HG03103 (cell line): Measurements from ENCODE around the gene SH3TC1.

Experiments used
- ATAC-seq: cut with Tn5 transposase; IDR thresholded peaks from one replicate; pipeline ENCODE4 v1.9.1; 2021; ENCODE audit warnings: low read depth; ENCODE audit not compliant: unreplicated experiment

Gene SH3TC1

DNA sequence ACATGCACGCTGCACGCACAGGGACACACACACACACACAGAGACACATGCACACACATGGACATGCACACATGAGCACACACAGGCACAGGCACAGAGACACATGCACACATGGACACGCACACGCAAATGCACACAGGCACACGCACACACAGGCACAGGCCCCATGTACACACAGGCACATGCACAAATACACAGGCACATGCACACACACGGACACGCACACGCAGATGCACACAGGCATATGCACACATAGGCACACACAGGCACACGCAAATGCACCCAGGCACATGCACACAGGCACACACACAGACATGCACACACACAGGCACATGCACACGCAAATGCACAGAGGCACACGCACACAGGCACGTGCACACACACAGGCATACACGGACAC lies 40.1 kb downstream of the SH3TC1 start:
- ATAC-seq = no peak

- no peak for ATAC-seq
These were observed 40.6 kb downstream of the SH3TC1 start for GRCh38 chr4:8239661-8240060.

DNA sequence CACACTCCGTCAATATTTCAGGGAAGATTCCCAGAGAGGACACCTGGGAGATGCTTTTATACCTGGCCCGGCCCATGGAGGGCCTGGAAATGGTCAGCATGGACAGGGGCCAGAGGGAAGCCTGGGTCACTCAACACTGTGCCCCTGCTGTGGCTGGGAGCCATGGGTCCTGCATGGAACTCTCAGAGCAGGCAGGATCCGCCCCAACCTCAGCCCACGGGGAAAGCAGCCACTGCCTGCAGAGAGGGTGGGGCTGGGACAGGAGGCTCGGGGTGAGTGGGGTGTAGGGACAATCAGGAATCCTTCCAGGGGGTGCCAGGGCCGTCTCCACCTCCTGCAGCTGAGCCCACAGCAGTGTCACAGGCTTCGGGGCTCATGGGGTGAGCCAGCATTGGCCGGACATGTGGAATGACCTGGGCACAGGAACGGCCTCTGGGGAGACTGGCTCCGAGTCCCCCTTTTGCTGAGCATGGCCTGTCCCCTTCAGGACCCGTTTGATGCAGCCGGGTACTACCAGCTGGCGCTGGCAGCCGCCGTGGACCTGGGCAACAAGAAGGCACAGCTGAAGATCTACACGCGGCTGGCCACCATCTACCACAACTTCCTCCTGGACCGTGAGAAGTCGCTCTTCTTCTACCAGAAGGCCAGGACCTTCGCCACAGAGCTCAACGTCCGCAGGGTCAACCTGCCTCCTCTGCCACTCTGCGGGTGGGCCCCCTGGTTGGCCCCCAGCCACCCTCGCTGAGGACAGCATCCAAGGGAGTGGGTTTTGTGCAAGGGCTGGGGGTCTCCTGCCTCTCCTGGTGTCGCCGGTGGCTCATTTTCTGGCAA lies 41.3 kb downstream of the SH3TC1 start:
- ATAC-seq = no peak

- ATAC-seq = no peak
These were observed 42.2 kb downstream of the SH3TC1 start for GRCh38 chr4:8241211-8241779.

DNA sequence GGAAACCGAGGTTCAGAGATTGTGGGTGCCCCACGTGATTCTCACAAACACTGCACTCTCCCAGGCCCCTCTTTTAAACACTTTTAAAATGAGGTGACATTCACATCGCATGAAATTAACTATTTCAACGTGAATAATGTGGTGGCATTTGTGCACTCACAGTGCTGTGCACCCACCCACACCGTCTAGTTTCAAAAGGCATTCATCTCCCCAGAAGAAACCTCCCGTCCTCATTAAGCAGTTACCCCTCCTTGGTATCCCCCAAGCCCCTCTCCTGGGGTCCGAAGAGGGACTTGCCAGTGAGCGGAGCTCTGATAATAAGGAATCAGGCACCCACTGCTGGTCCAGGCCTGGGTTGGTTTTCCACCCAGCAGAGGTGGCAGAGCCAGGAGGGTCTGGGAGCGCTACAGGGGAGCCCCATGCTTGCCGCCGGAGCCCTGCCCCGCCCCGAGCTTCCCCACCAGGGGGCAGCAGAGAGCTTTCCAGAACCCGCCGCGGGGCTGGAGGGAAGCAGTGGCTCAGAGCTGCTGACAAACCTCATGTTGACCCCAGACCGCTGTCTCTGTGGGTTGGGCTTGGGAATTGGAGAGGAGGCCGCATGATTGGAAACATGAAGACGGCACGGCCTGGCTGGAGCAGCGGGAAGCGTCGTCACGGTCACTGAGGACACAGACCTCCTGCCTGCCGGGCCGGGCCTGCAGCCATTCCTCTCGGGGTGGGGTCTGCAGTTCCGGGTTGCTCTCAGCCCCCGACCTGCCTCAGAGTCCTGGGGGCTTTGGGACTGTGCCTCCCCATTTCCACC lies 43.0 kb downstream of the SH3TC1 start:
- ATAC-seq = peak; percentile 62

GRCh38 chr4:8242782-8243560 lies 43.9 kb downstream of the SH3TC1 start:
- no peak for ATAC-seq

GRCh38 chr4:8244001-8244757 lies 45.1 kb downstream of the SH3TC1 start:
- no peak for ATAC-seq

- ATAC-seq = no peak
These were observed 45.9 kb downstream of the SH3TC1 start for GRCh38 chr4:8244931-8245460.

GRCh38 chr4:8245884-8246833 lies 47.1 kb downstream of the SH3TC1 start:
- ATAC-seq = no peak

DNA sequence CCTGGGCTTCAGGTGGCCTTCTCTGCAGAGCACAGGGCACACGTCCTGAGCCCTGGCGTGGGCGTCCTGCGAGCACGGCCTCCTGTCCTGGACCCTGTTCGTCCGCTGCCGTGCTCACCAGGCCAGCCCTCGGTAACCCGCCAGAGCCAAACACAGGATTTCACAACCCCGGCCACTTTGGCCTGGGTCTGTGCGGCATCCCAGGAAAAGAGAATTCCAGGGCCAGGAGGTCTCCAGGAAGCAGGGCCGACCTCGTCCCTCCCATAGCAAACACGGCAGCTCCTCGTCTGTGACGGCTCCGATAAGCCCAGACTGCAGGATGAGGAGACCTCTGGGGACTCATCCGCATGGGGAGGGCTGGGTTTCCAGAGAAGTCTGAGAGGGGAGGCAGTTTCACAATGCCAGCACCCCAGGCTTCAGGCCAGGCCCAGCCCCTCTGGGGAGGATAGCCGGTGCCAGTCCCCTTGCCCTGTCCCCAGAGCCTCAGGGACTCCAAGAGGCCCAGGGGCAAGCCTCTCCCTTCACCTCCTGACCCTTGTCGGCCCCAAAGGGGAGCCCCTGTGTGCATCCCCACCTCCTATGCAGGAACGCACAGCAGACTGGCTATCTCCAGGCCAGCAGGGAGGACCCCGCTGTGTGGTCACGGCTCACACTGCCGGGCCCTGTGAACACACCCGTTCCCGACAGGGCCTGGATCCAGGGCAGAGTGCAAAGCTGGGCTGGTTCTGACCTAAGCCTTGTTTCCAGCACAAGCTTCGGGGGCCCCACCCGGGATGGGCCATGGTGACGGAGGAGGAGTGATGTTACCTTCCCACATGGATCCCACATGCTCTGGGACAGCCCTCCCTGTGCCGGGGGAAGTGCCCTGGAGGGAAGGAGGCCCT lies 48.2 kb downstream of the SH3TC1 start:
- ATAC-seq = no peak

DNA sequence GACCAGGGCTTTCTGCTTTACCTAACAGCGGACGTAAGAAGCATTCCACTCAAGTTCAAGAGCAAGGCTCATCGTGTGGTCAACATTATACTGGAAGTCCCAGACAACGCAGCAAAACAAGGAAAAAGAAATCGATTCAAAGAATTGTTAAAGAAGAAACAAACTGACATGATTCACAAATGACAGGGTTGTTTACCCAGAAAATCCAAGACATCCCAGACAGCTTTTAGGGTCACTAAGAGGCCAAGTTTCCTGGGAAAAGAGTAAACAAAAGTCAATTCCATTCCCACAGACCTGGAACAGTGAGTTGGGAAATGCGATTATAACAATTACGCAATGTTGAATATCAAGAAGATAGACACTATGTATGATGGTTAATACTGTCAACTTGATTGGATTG lies 49.0 kb downstream of the SH3TC1 start:
- ATAC-seq = no peak

DNA sequence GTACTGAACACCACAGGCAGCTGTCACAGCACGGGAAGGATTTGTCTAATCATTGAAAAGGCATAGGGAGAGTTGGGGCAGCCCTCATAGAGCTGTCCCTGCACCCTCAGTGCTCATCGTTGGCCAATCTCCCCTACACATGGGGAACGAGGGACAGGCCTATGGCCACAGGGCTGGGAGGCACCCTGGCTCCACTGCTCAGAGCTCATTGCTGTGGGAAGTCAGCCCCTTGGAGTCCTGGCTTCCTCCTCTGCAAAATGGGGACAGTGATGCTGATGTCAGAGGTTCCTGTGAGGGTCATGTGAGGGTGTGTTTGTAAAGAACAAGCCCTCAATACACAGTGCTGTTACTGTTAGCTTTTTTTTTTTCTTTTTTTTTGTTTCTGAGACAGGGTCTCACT lies 51.1 kb downstream of the SH3TC1 start:
- no peak for ATAC-seq

- ATAC-seq = no peak
These were observed 51.5 kb downstream of the SH3TC1 start for GRCh38 chr4:8250637-8251036.

GRCh38 chr4:8251110-8251883 lies 52.2 kb downstream of the SH3TC1 start:
- ATAC-seq = no peak

DNA sequence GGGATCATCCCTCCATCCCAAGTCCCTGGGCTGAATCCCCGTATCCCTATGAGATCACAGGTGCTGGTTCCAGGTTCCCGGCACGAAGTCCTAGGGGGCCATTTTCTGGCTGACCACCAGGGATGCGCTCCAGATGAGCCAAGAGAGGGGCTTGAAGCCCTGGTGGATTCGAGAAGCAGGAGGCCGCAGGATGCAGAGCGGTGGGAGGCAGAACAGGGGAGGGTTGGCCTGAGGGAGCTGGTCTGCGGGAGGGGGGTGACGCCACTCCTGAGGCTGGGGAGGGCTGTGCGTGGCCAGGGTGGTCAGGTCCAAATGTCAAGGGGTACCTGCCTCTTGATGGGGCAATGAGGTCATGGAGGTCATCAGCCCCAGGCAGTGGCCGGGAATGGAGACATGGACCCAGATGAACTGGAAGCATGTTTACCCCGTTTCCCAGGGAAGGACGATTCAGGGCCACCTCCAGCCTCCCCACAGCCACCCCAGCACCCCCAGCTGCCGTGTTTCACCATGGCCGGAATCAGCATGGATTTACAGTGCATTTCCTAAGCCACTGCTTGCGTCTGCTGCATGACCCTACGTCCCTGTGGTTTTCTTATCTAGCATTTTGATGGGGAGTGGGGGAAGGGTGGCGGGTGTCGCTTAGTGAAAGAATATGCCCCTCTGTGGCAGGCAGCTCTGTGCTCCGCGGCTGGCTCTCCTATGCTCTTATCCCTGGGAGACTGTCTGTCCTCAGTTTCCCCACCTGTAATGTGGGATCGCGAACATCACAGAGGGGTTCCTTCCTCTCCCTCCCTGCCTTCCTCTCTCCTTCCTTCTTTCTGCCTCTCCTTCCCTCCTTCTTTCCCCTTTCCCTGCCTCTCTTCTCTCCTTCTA lies 53.4 kb downstream of the SH3TC1 start:
- ATAC-seq = no peak

DNA sequence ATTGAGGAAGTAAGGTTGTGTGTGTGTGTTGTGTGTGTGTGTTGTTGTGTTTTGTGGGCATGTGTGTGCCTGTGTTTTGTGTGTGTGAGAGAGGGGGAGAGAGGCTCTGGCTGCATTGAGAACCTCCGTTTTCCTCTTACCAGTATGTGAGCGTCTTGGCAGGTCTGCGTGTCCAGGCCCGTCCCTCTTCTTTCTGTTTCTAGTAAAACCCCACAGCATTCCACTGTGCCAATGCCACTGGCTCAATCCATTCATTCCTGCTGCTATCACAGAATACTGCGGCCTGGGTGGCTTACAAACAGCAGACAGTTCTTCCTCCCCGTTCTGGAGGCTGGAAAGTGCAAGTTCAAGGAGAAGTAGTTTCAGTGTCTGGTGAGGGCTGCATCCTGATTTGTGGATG lies 55.0 kb downstream of the SH3TC1 start:
- no peak for ATAC-seq
